Ectodermal cell (in vitro differentiated cells): Measurements from ENCODE around the gene IRF3.

Source experiments
- H3K27ac ChIP-seq: 2 replicates; pipeline ENCODE4 v1.7.0; 2013; ENCODE audit warnings: mild to moderate bottlenecking, low read depth, low read length; ENCODE audit not compliant: insufficient read depth, poor library complexity, severe bottlenecking
- H3K27me3 ChIP-seq: 2 replicates; pipeline ENCODE4 v1.7.0; 2013; ENCODE audit warnings: mild to moderate bottlenecking, low read length; ENCODE audit not compliant: insufficient read depth, control insufficient read depth, poor library complexity, severe bottlenecking
- H3K36me3 ChIP-seq: one replicate; pipeline ENCODE4 v1.7.0; 2013; ENCODE audit warnings: low read length; ENCODE audit not compliant: control insufficient read depth, insufficient read depth
- H3K4me1 ChIP-seq: one replicate; pipeline ENCODE4 v1.7.0; 2013; ENCODE audit warnings: low read length; ENCODE audit not compliant: control insufficient read depth, insufficient read depth
- H3K4me3 ChIP-seq: 2 replicates; pipeline ENCODE4 v1.7.0; 2013; ENCODE audit warnings: low read depth, low read length, control low read depth; ENCODE audit not compliant: insufficient read depth
- H3K9me3 ChIP-seq: 2 replicates; pipeline ENCODE4 v1.7.0; 2013; ENCODE audit warnings: mild to moderate bottlenecking, low read length, moderate library complexity; ENCODE audit not compliant: control insufficient read depth
- WGBS, 2 experiments: methylation state at CpG; one replicate each; pipeline ENCODE4 v1.1.7; 2013; ENCODE audit warnings: missing lambda C conversion rate in 2 of 2; 5-methylcytosine and 5-hydroxymethylcytosine counted together

Gene IRF3

DNA sequence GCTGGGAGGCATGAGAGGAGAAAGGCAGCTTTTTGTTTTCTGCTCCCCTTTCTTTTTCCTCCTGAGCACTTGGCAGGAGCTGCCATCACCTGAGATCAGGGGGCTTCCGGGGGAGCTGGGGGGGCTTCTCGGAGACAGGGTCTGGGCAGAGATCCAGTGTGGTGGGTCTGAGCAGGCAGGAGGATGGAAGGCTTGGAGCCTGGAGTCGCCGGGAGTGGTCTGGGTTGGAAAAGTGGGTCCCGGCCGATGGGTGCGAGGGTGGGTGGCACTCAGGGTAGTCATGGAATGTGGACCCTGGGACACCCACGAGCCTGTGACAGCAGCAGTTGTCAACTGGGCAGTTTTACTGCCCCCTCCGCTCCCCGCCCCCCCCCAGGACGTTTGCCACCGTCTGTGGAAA is 21.5 kb upstream of the IRF3 start:
- Histone ChIP-seq H3K27me3 (no peaks in the 10 kb centered on the region), H3K36me3 (peaks cover 36% of the 10 kb centered on the region)

GRCh38 chr19:49686503-49687088 is 20.9 kb upstream of the IRF3 start:
- Histone ChIP-seq H3K27me3 (no peaks in the 10 kb centered on the region), H3K27ac (no peak overlapping the region), H3K36me3 (peaks cover 41% of the 10 kb centered on the region), H3K4me3 (no peak overlapping the region), H3K9me3 (no peaks in the 10 kb centered on the region), H3K4me1 (peaks cover 3% of the 10 kb centered on the region)
- WGBS, 2 experiments: 95 to 96% methylated on average over 25 to 26 of the region's 27 CpGs

More for the DNA sequence above, 21.5 kb upstream of the IRF3 start:
- WGBS, 2 experiments: 91% methylated on average over 12 of the region's 12 CpGs
- no peak overlapping the region for H3K4me3 ChIP-seq
- no peaks in the 10 kb centered on the region for H3K9me3 ChIP-seq
- peaks cover 3% of the 10 kb centered on the region for H3K4me1 ChIP-seq
- H3K27ac ChIP-seq: no peak overlapping the region

DNA sequence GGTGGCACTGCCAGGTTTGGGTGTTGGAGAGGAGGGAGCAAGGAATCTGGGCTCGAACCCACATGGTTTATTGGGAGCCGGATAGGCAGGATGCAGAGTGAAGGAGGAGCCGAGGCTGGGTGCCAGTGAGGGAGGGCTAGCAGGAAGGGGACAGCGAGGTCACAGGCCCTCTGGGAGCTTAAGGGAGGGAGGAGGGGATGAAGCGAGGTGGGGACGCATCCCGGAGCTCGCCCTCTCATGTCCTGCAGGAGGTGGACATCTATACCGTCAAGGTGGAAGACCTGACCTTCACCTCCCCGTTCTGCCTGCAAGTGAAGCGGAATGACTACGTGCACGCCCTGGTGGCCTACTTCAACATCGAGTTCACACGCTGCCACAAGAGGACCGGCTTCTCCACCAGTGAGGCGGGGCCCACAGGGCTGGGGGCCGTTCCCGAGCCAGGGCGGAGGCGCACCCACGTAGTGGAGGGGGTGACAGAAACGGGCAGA is 20.2 kb upstream of the IRF3 start:
- peaks cover 5% of the 10 kb centered on the region for H3K4me1 ChIP-seq
- H3K27ac ChIP-seq: no peak overlapping the region
- H3K9me3 ChIP-seq: no peaks in the 10 kb centered on the region
- no peaks in the 10 kb centered on the region for H3K27me3 ChIP-seq
- H3K4me3 ChIP-seq: no peak overlapping the region
- peaks cover 45% of the 10 kb centered on the region for H3K36me3 ChIP-seq
- 93 to 94% methylated on average over 23 of the region's 23 CpGs for WGBS, 2 experiments

DNA sequence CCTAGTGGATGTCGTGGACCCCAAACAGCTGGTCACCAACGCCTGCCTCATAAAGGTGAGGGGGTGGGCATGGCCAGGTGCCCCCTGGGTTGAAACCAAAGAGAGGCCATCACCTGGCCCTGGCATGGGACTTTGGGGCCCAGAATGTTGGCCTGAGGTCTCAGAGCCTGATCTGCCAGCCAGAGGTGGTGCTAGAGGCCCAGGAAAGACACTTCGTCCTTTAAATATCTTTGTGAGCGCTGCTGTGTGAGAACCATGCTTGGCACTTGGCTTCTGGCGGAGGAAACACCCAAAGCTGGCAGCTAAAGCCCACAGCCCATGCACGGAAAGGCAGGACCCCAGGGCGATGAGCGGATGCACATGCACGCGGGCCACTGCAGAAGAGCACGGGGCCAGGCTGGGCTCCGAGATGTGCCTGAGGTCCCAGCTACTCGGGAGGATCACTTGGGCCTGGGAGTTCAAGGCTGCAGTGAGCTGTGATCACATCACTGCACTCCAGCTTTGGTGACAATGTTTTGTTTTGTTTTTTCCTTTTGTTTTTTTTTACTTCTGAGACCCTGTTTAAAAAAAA is 19.4 kb upstream of the IRF3 start:
- H3K9me3 ChIP-seq: no peaks in the 10 kb centered on the region
- peaks cover 45% of the 10 kb centered on the region for H3K36me3 ChIP-seq
- H3K4me1 ChIP-seq: peaks cover 11% of the 10 kb centered on the region
- no peak overlapping the region for H3K4me3 ChIP-seq
- 94 to 97% methylated on average over 13 of the region's 13 CpGs for WGBS, 2 experiments
- no peaks in the 10 kb centered on the region for H3K27me3 ChIP-seq
- no peak overlapping the region for H3K27ac ChIP-seq

DNA sequence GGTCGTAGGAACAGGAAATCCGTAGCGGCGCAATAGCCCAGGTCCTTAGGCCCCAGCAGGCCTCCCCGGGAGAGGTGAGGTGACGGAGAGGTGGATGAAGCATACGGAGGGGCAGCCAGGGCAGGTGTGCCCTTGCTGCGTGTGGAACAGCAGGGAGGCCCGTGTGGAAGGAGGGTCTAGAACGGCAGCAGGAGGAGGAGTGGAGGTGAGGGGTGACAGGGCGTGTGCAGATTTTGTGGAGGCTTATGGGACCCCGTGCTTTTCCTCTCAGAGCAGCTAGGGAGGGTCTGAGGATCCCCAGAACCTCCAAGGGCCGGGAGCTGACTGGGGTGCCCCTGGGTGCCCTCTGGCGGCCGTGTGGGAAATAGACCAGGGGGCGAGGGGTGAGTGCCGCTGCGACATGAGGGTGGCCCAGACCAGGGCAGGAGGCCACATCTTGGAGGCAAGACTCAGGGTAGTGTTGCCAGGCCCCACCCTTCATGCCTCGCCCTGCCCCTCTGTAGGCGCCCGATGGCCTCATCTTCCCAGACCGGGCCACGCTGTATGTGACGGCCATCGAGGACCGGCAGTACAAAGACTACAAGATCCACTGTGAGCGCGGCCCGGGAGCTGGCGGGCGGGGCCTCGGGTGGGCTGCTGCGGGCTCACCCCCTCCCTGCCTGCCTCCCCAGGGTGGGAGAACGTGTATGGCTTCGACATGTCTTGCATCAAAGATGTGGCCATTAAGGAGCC is 18.8 kb upstream of the IRF3 start:
- H3K4me3 ChIP-seq: no peak overlapping the region
- H3K27ac ChIP-seq: no peak overlapping the region
- no peaks in the 10 kb centered on the region for H3K9me3 ChIP-seq
- peaks cover 18% of the 10 kb centered on the region for H3K4me1 ChIP-seq
- WGBS, 2 experiments: 93 to 95% methylated on average over 35 of the region's 35 CpGs
- H3K36me3 ChIP-seq: peaks cover 45% of the 10 kb centered on the region
- no peaks in the 10 kb centered on the region for H3K27me3 ChIP-seq

- H3K4me3 ChIP-seq: no peak overlapping the region
- WGBS, 2 experiments: 96 to 97% methylated on average over 18 of the region's 18 CpGs
- no peaks in the 10 kb centered on the region for H3K9me3 ChIP-seq
- H3K27me3 ChIP-seq: no peaks in the 10 kb centered on the region
- peaks cover 45% of the 10 kb centered on the region for H3K36me3 ChIP-seq
- peaks cover 22% of the 10 kb centered on the region for H3K4me1 ChIP-seq
- H3K27ac ChIP-seq: no peak overlapping the region
Observed at GRCh38 chr19:49683814-49684250, 18.2 kb upstream of the IRF3 start.

DNA sequence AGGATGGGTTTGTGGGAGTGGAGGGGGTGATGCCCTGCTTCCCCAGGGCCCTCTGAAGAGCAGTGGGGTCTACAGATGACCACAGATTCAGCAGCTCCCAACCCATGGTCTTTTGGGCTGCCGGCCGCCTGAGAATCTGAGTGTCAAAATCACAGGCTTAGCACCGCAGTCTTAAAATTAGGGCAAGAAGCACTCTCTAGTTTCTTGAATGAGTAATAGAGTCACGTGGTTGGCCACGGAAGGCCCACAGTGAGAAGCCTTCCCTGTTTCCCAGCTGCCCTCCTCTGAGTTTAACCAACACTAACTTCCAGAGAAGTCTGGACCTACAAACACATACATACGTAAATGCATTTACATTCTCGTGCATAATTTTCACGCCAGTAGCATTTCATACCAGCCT is 16.6 kb upstream of the IRF3 start:
- H3K27me3 ChIP-seq: no peaks in the 10 kb centered on the region
- peaks cover 35% of the 10 kb centered on the region for H3K36me3 ChIP-seq
- WGBS, 2 experiments: 96% methylated on average over 8 of the region's 8 CpGs
- H3K4me1 ChIP-seq: peaks cover 20% of the 10 kb centered on the region
- no peaks in the 10 kb centered on the region for H3K9me3 ChIP-seq
- no peak overlapping the region for H3K27ac ChIP-seq
- H3K4me3 ChIP-seq: no peak overlapping the region

DNA sequence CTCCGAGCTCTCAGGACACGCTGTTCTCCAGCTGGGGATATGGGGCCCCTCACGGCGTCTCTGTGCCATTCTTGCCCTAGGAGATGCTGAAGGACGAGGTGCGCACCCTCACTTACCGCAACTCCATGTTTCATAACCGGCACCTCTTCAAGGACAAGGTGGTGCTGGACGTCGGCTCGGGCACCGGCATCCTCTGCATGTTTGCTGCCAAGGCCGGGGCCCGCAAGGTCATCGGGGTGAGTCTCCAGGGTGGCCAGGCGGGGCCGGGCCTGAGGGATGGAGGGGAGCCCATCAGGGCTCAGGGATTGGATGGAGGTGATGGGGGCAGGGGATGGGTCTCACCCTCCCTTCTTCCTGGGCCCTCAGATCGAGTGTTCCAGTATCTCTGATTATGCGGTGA is 16.2 kb upstream of the IRF3 start:
- no peaks in the 10 kb centered on the region for H3K27me3 ChIP-seq
- no peaks in the 10 kb centered on the region for H3K9me3 ChIP-seq
- 96% methylated on average over 19 of the region's 19 CpGs for WGBS, 2 experiments
- H3K4me3 ChIP-seq: no peak overlapping the region
- H3K27ac ChIP-seq: no peak overlapping the region
- H3K4me1 ChIP-seq: peaks cover 20% of the 10 kb centered on the region
- peaks cover 32% of the 10 kb centered on the region for H3K36me3 ChIP-seq

DNA sequence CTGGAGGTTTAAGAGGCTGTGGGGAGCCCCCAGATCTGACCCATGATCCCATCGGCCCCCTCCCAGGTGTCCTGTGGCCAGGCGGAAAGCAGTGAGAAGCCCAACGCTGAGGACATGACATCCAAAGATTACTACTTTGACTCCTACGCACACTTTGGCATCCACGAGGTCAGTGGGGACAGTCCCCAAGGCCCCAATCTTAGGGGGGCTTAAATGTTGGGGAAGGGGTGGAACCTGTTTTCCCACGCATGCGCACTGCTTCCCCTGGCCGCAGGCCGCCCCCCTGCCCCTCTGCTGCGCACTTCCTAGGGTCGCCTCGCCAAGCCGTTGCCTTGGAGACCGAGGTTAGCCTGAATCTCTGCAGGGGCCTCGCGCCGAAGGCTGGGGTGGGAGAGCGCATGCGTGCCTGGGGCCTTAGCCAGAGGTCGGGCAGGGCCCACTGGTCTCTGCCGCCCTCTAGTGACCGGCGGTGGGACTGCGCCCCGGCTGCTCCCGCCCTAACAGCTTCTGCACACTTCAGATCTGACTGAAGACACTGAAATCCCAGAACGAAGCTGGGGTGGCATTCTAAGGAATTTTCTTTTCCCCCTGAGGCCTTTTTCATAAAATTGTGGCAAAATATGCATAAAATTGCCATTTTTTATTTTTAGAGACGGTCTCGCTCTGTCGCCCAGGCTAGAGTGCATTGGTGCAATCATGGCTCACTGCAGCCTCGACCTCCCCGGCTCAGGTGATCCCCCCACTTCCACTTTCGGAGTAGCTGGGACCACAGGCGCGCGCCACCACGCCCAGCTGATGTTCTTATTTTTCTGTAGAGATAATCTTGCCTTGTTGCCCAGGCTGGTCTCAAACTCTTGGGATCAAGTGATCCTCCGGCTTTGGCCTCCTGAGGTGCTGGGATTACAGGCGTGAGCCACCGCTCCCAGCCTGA is 15.0 kb upstream of the IRF3 start:
- Histone ChIP-seq H3K4me3 (peak overlapping the region; percentile 31), H3K36me3 (peaks cover 32% of the 10 kb centered on the region), H3K27me3 (no peaks in the 10 kb centered on the region), H3K9me3 (no peaks in the 10 kb centered on the region), H3K4me1 (peaks cover 20% of the 10 kb centered on the region), H3K27ac (peak overlapping the region; percentile 76)
- 36 to 37% methylated on average over 40 of the region's 40 CpGs for WGBS, 2 experiments
